CD14-positive monocyte (primary cell): Measurements from ENCODE around the gene OPA1. TPM values are rescaled to one million over a fixed set of nuclear protein-coding genes. Genes with fewer than 3 reads are reported as not detected.

Experiments used
- DNase-seq, 3 donors: peaks; one replicate each; pipeline ENCODE4 v3.0.0-alpha.2; 2011 to 2022
- H2AFZ ChIP-seq: 2 replicates; pipeline ENCODE4 v1.6.0; 2012; ENCODE audit warnings: mild to moderate bottlenecking, low read depth, low read length, inconsistent platforms; ENCODE audit not compliant: insufficient read depth, poor library complexity, severe bottlenecking
- H3K27ac ChIP-seq, 2 donors: 1 replicate in 1 of 2; 2 replicates in 1 of 2; pipeline ENCODE4 v1.5.1; 2012 to 2013; ENCODE audit warnings: low read length in 2 of 2, control low read depth in 1 of 2, inconsistent platforms in 1 of 2, low read depth in 1 of 2, mild to moderate bottlenecking in 1 of 2
- H3K27me3 ChIP-seq, 2 donors: one replicate each; pipeline versions ENCODE4 v1.6.0 to v1.6.1; 2011 to 2013; ENCODE audit warnings: low read length in 2 of 2; ENCODE audit not compliant: control insufficient read depth in 2 of 2, insufficient read depth in 2 of 2
- H3K36me3 ChIP-seq, 2 donors: replicated peaks in 1 of 2; 1 replicate in 1 of 2; 2 replicates in 1 of 2; pipeline versions ENCODE4 v1.5.1 to v1.6.1; 2012 to 2013; ENCODE audit warnings: low read length in 2 of 2, control low read depth in 1 of 2, inconsistent platforms in 1 of 2, mild to moderate bottlenecking in 1 of 2; ENCODE audit not compliant: insufficient read depth in 2 of 2, control insufficient read depth in 1 of 2
- H3K4me1 ChIP-seq, 2 donors: 1 replicate in 1 of 2; 2 replicates in 1 of 2; pipeline versions ENCODE4 v1.5.1 to v1.6.1; 2012 to 2013; ENCODE audit warnings: low read length in 2 of 2, control low read depth in 1 of 2, inconsistent platforms in 1 of 2, mild to moderate bottlenecking in 1 of 2, moderate library complexity in 1 of 2; ENCODE audit not compliant: insufficient read depth in 2 of 2, control insufficient read depth in 1 of 2
- H3K4me2 ChIP-seq: replicated peaks from 2 replicates; pipeline ENCODE3; 2012; ENCODE audit warnings: low read length, moderate library complexity, mild to moderate bottlenecking; ENCODE audit not compliant: poor library complexity, severe bottlenecking; ENCODE audit errors: extremely low read depth
- H3K4me3 ChIP-seq, 3 experiments: fragments of 200-600 bp in 1 of 3; sonication (generic) in 1 of 3; replicated peaks in 1 of 3; 1 replicate in 2 of 3; 2 replicates in 1 of 3; pipeline ENCODE4 v1.5.1; 2011 to 2013; ENCODE audit warnings: low read length in 3 of 3, mild to moderate bottlenecking in 3 of 3, control low read depth in 2 of 3, low read depth in 2 of 3, inconsistent platforms in 1 of 3, moderate library complexity in 1 of 3
- H3K79me2 ChIP-seq: 2 replicates; pipeline ENCODE4 v1.6.0; 2012; ENCODE audit warnings: mild to moderate bottlenecking, control low read depth, inconsistent platforms, low read length, moderate library complexity; ENCODE audit not compliant: insufficient read depth
- H3K9ac ChIP-seq: 2 replicates; pipeline ENCODE4 v1.6.0; 2017; ENCODE audit warnings: low read length, mild to moderate bottlenecking; ENCODE audit not compliant: insufficient read depth, poor library complexity, severe bottlenecking
- H3K9me3 ChIP-seq, 2 donors: replicated peaks in 1 of 2; 1 replicate in 1 of 2; 2 replicates in 1 of 2; pipeline versions ENCODE4 v1.5.1 to v1.6.1; 2012 to 2013; ENCODE audit warnings: low read length in 2 of 2, control low read depth in 1 of 2; ENCODE audit not compliant: control insufficient read depth in 1 of 2, insufficient read depth in 1 of 2
- H4K20me1 ChIP-seq: 2 replicates; pipeline ENCODE4 v1.6.0; 2012; ENCODE audit warnings: mild to moderate bottlenecking, low read length, control low read depth, moderate library complexity; ENCODE audit not compliant: insufficient read depth
- H3K27ac Mint-ChIP-seq, 7 donors: one replicate each; pipeline ENCODE4 v1.8.0; 2020; ENCODE audit warnings: mild to moderate bottlenecking in 7 of 7, mixed read lengths in 7 of 7, moderate library complexity in 6 of 7, inconsistent platforms in 2 of 7
- H3K27me3 Mint-ChIP-seq, 3 donors: one replicate each; pipeline ENCODE4 v1.8.0; 2021 to 2022; ENCODE audit warnings: low read depth in 3 of 3, mild to moderate bottlenecking in 3 of 3, mixed read lengths in 3 of 3, moderate library complexity in 3 of 3, inconsistent platforms in 1 of 3
- H3K36me3 Mint-ChIP-seq, 2 donors: one replicate each; pipeline ENCODE4 v1.8.0; 2020; ENCODE audit warnings: mixed read lengths in 2 of 2, inconsistent platforms in 1 of 2, mild to moderate bottlenecking in 1 of 2
- H3K4me1 Mint-ChIP-seq: one replicate; pipeline ENCODE4 v1.8.0; 2020; ENCODE audit warnings: mild to moderate bottlenecking, mixed read lengths
- H3K4me3 Mint-ChIP-seq, 2 donors: one replicate each; pipeline ENCODE4 v1.8.0; 2020; ENCODE audit warnings: mild to moderate bottlenecking in 2 of 2, mixed read lengths in 2 of 2, moderate library complexity in 1 of 2
- H3K9me3 Mint-ChIP-seq, 7 donors: one replicate each; pipeline ENCODE4 v1.8.0; 2020 to 2022; ENCODE audit warnings: mixed read lengths in 7 of 7, mild to moderate bottlenecking in 6 of 7, moderate library complexity in 6 of 7, inconsistent platforms in 2 of 7
- CTCF ChIP-seq: fragments of 200-600 bp; IDR thresholded peaks from one replicate; pipeline ENCODE4 v1.8.0; 2022; ENCODE audit warnings: antibody characterized with exemption, mild to moderate bottlenecking
- WGBS: methylation state at CpG from one replicate; pipeline ENCODE4 v1.1.5; 2013; ENCODE audit warnings: missing lambda C conversion rate; ENCODE audit not compliant: insufficient coverage; 5-methylcytosine and 5-hydroxymethylcytosine counted together
- intact Hi-C, 2 donors: fragments of 100-400 bp; cut with micrococcal nuclease; formaldehyde crosslinking; loops; one replicate each; pipeline versions ENCODE4 v1.15.0 to v1.15.1; 2023
- polyA plus RNA-seq, 3 donors: library from polyadenylated mRNA; depleted of rRNA in 1 of 3; unstranded in 2 of 3; stranded (reverse) in 1 of 3; fragments of 300-500 nt in 2 of 3; fragments of >200 nt in 1 of 3; fragmentation: Illumina TruSeq in 2 of 3; gene quantifications; 1 replicate in 2 of 3; 2 replicates in 1 of 3; pipeline ENCODE4 v1.2.3, GENCODE V29; 2012 to 2021

OPA1 gene
- polyA plus RNA-seq, 3 donors: 15.4 to 26.5 (median 18.1) TPM

GRCh38 chr3:193621127-193621526, 28.1 kb downstream of the OPA1 start:
- no peak overlapping the region for H3K4me2 ChIP-seq
- H3K9ac ChIP-seq: no peak overlapping the region
- H3K79me2 ChIP-seq: no peaks in the 10 kb centered on the region
- no peaks in the 10 kb centered on the region for H3K4me1 ChIP-seq
- 100% methylated on average over 3 of the region's 4 CpGs for WGBS
- H4K20me1 ChIP-seq: peaks cover 8% of the 10 kb centered on the region
- no peak overlapping the region for H3K27ac ChIP-seq
- no peaks in the 10 kb centered on the region for H3K9me3 ChIP-seq
- Mint-ChIP-seq H3K27ac (no peak overlapping the region), H3K9me3 (no peaks in the 10 kb centered on the region), H3K36me3 (peaks cover 60 to 73% of the 10 kb centered on the region in 2 donors), H3K27me3 (no peaks in the 10 kb centered on the region), H3K4me1 (peaks cover 2% of the 10 kb centered on the region), H3K4me3 (no peak overlapping the region)
- TF ChIP-seq CTCF: no peak
- DNase-seq: no peak
- no peak overlapping the region for H3K4me3 ChIP-seq
- H2AFZ ChIP-seq: no peak overlapping the region
- H3K27me3 ChIP-seq: no peaks in the 10 kb centered on the region
- H3K36me3 ChIP-seq: peaks cover 68 to 83% of the 10 kb centered on the region in 2 donors
- intact Hi-C loops: no loop called here

GRCh38 chr3:193630005-193630404, 37.0 kb downstream of the OPA1 start:
- no peak overlapping the region for H3K4me2 ChIP-seq
- H3K36me3 Mint-ChIP-seq: peaks cover 41 to 52% of the 10 kb centered on the region in 2 donors
- no peak overlapping the region for H3K4me3 Mint-ChIP-seq
- DNase-seq: no peak
- no peak overlapping the region for H2AFZ ChIP-seq
- peaks cover 0 to 1% (median 0%) of the 10 kb centered on the region in 3 donors for H3K27me3 Mint-ChIP-seq
- no peak overlapping the region for H3K27ac ChIP-seq
- H3K79me2 ChIP-seq: no peaks in the 10 kb centered on the region
- no peak overlapping the region for H3K9ac ChIP-seq
- H3K27ac Mint-ChIP-seq: no peak overlapping the region
- no peaks in the 10 kb centered on the region for H3K27me3 ChIP-seq
- no CpG with 5 or more reads among the region's 3 CpGs for WGBS
- H3K9me3 ChIP-seq: no peaks in the 10 kb centered on the region
- H3K36me3 ChIP-seq: peaks cover 38 to 83% of the 10 kb centered on the region in 2 donors
- intact Hi-C loops: no loop called here
- TF ChIP-seq CTCF: no peak
- no peaks in the 10 kb centered on the region for H3K4me1 Mint-ChIP-seq
- H3K9me3 Mint-ChIP-seq: no peaks in the 10 kb centered on the region
- H3K4me3 ChIP-seq: no peak overlapping the region
- H4K20me1 ChIP-seq: no peaks in the 10 kb centered on the region
- H3K4me1 ChIP-seq: no peaks in the 10 kb centered on the region
